ENCODE results near the gene RBMS1. TPM values are rescaled to one million over a fixed set of nuclear protein-coding genes. Genes with fewer than 3 reads are reported as not detected.
"Not testable (repeated sequence)": the region's sequence is repeated elsewhere in the genome, so short reads cannot be mapped to it uniquely, and the experiment has no call there.

The RBMS1 gene
- total RNA-seq, 1 donor from 2014 or later: 42.2 TPM

GRCh38 chr2:160492401-160493226, 993 bp downstream of the RBMS1 start:
- Mint-ChIP-seq H3K9me3 (no peaks in the 10 kb centered on the region), H3K27me3 (ENCODE audit: low read depth) (peaks cover 24% of the 10 kb centered on the region), H3K4me3 (ENCODE audit: low read depth) (peak overlapping the region; percentile 93), H3K36me3 (ENCODE audit: low read depth) (peaks cover 5% of the 10 kb centered on the region), H3K27ac (peak overlapping the region; percentile 91), H3K4me1 (ENCODE audit: low read depth) (peaks cover 49% of the 10 kb centered on the region)
- peak; percentile 39 for DNase-seq (ENCODE audit: low spot score)
- intact Hi-C loops (cut with micrococcal nuclease): loop anchor here (1.0 to 5.0 kb wide), 6 partner anchors 10 to 585 kb away; no protein-coding TSS in a partner anchor

DNA sequence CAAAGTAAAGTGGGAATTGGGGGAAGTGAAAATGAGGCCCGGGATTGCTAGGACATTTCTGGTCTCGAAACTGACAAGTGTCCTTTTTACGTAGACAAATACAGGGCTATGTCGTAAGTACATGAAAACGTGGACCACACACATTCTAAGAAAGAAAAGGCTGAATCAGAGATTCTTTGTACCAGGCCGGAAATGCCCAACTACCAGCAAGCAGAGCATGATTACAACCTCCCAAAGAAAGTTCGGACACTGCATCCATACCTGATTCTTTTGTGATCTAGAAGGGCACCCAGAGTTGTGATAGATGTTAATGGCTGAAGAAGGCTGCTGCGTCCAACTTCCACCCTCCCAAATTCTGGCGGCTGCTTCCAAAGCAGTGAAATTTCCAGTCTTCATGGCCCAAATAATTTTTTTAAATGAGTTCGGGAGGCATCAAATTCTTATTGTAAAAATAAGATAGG, 1.7 kb downstream of the RBMS1 start:
- no peak for DNase-seq (ENCODE audit: low spot score)
- H3K36me3 Mint-ChIP-seq (ENCODE audit: low read depth): peaks cover 5% of the 10 kb centered on the region
- intact Hi-C loops (cut with micrococcal nuclease): loop anchor here (1.0 to 5.0 kb wide), 6 partner anchors 10 to 585 kb away; no protein-coding TSS in a partner anchor
- H3K4me1 Mint-ChIP-seq (ENCODE audit: low read depth): peaks cover 54% of the 10 kb centered on the region
- H3K27ac Mint-ChIP-seq: peak overlapping the region; percentile 91
- H3K27me3 Mint-ChIP-seq (ENCODE audit: low read depth): peaks cover 18% of the 10 kb centered on the region
- H3K4me3 Mint-ChIP-seq (ENCODE audit: low read depth): peak overlapping the region; percentile 93
- no peaks in the 10 kb centered on the region for H3K9me3 Mint-ChIP-seq

GRCh38 chr2:160490733-160491685, 2.6 kb downstream of the RBMS1 start:
- Mint-ChIP-seq H3K36me3 (ENCODE audit: low read depth) (peaks cover 5% of the 10 kb centered on the region), H3K4me3 (ENCODE audit: low read depth) (peak overlapping the region; percentile 93), H3K9me3 (no peaks in the 10 kb centered on the region), H3K27ac (peak overlapping the region; percentile 43), H3K27me3 (ENCODE audit: low read depth) (peaks cover 11% of the 10 kb centered on the region), H3K4me1 (ENCODE audit: low read depth) (peaks cover 58% of the 10 kb centered on the region)
- DNase-seq (ENCODE audit: low spot score): no peak
- intact Hi-C loops (cut with micrococcal nuclease): loop anchor here (5.0 kb wide), 3 partner anchors 159 to 586 kb away; no protein-coding TSS in a partner anchor

- no peak overlapping the region for H3K4me3 Mint-ChIP-seq (ENCODE audit: low read depth)
Observed at GRCh38 chr2:160489111-160489510, 4.5 kb downstream of the RBMS1 start.

DNA sequence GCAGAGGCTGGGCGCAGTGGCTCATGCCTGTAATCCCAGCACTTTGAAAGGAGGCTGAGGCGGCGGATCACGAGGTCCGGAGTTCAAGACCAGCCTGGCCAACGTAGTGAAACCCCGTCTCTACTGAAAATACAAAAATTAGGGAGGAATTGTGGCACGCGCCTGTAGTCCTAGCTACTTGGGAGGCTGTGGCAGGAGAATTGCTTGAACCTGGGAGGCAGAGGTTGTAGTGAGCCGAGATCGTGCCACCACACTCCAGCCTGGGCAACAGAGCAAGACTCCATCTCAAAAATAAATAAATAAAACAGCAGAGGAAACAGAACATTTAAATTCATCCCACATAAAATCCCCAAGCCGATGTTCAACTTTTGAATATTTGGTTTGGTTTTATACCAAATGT, 5.3 kb downstream of the RBMS1 start:
- H3K27me3 Mint-ChIP-seq (ENCODE audit: low read depth); H3K27ac Mint-ChIP-seq; H3K4me3 Mint-ChIP-seq (ENCODE audit: low read depth); DNase-seq (ENCODE audit: low spot score); H3K36me3 Mint-ChIP-seq (ENCODE audit: low read depth); H3K9me3 Mint-ChIP-seq: not testable (repeated sequence)
- intact Hi-C loops (cut with micrococcal nuclease): loop anchor here (2.0 to 5.0 kb wide), 2 partner anchors 15 to 266 kb away; no protein-coding TSS in a partner anchor
- H3K4me1 Mint-ChIP-seq (ENCODE audit: low read depth): peaks cover 65% of the 10 kb centered on the region

More at GRCh38 chr2:160489111-160489510, 4.5 kb downstream of the RBMS1 start:
- no peaks in the 10 kb centered on the region for H3K27me3 Mint-ChIP-seq (ENCODE audit: low read depth)
- H3K4me1 Mint-ChIP-seq (ENCODE audit: low read depth): peaks cover 59% of the 10 kb centered on the region
- no peaks in the 10 kb centered on the region for H3K9me3 Mint-ChIP-seq
- peaks cover 5% of the 10 kb centered on the region for H3K36me3 Mint-ChIP-seq (ENCODE audit: low read depth)
- H3K27ac Mint-ChIP-seq: peak overlapping the region; percentile 49
- intact Hi-C loops (cut with micrococcal nuclease): loop anchor here (2.0 to 5.0 kb wide), 2 partner anchors 16 to 267 kb away; no protein-coding TSS in a partner anchor
- DNase-seq (ENCODE audit: low spot score): no peak

DNA sequence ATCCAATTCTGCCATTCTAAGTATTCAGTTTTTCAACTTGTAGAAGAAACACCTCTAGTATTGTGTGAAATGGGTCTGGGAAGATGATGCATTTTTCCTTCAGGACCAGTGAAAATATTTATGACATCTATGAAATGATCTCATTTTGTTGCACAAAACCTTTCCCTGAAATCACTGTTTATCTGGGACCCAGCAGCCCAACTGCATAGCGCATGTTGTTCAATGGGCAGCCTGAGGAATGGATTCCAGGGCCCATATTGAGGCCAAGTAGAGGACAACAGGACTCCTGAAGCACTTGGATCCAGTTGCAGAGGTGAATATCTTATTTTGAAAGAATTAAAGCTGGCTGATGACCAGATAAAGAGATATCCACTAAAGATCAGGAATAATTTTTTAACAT, 7.3 kb downstream of the RBMS1 start:
- H3K4me3 Mint-ChIP-seq (ENCODE audit: low read depth): no peak overlapping the region
- intact Hi-C loops (cut with micrococcal nuclease): loop anchor here (5.0 kb wide), 1 partner anchor 264 kb away; no protein-coding TSS in a partner anchor
- peaks cover 66% of the 10 kb centered on the region for H3K4me1 Mint-ChIP-seq (ENCODE audit: low read depth)
- DNase-seq (ENCODE audit: low spot score): no peak
- no peak overlapping the region for H3K27ac Mint-ChIP-seq
- no peaks in the 10 kb centered on the region for H3K27me3 Mint-ChIP-seq (ENCODE audit: low read depth)
- no peaks in the 10 kb centered on the region for H3K9me3 Mint-ChIP-seq
- peaks cover 2% of the 10 kb centered on the region for H3K36me3 Mint-ChIP-seq (ENCODE audit: low read depth)

DNA sequence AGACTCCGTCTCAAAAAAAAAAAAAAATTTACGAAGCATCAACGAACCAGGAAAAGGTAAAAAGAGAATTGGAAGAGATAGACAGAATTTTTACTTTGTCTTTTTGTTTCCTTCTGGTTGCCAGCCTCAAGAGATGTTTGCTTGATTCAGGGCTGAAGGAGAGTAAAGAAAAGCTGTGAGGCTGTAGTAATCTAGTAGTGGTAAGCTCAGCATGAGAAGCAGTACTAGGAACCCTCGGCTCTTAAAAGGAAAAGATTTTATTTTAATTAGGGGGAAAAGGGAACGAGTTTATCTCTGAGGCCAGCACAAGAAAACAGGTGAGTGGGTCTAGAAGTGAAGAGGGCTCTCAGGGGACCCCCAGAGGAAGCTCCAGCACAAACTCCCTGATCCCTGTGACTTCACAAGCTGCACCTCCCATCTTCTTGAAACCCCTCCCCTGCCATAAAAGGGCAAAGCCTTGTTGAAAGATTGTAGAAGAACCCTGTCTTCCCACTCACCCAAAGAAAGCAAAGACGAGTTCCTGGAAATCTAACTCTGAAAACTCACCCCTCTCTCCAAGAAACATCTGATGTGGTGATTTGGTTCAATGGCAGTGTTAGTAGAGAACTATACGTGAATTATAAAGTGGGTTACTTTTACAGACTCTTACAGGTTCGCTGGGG, 8.6 kb downstream of the RBMS1 start:
- Mint-ChIP-seq H3K4me3 (ENCODE audit: low read depth) (peak overlapping the region; percentile 40), H3K9me3 (no peaks in the 10 kb centered on the region), H3K27ac (peak overlapping the region; percentile 62), H3K36me3 (ENCODE audit: low read depth) (peaks cover 2% of the 10 kb centered on the region), H3K4me1 (ENCODE audit: low read depth) (peaks cover 59% of the 10 kb centered on the region), H3K27me3 (ENCODE audit: low read depth) (no peaks in the 10 kb centered on the region)
- intact Hi-C loops (cut with micrococcal nuclease): loop anchor here (1.0 to 5.0 kb wide), 3 partner anchors 68 to 263 kb away; no protein-coding TSS in a partner anchor
- no peak for DNase-seq (ENCODE audit: low spot score)

GRCh38 chr2:160482673-160483072, 10.9 kb downstream of the RBMS1 start:
- Mint-ChIP-seq H3K4me1 (ENCODE audit: low read depth) (peaks cover 55% of the 10 kb centered on the region), H3K9me3 (no peaks in the 10 kb centered on the region), H3K27me3 (ENCODE audit: low read depth) (no peaks in the 10 kb centered on the region), H3K36me3 (ENCODE audit: low read depth) (peaks cover 4% of the 10 kb centered on the region), H3K27ac (peak overlapping the region; percentile 63), H3K4me3 (ENCODE audit: low read depth) (no peak overlapping the region)
- intact Hi-C loops (cut with micrococcal nuclease): loop anchor here (1.0 kb wide), 2 partner anchors 10 kb away; no protein-coding TSS in a partner anchor
- peak; percentile 41 for DNase-seq (ENCODE audit: low spot score)

DNA sequence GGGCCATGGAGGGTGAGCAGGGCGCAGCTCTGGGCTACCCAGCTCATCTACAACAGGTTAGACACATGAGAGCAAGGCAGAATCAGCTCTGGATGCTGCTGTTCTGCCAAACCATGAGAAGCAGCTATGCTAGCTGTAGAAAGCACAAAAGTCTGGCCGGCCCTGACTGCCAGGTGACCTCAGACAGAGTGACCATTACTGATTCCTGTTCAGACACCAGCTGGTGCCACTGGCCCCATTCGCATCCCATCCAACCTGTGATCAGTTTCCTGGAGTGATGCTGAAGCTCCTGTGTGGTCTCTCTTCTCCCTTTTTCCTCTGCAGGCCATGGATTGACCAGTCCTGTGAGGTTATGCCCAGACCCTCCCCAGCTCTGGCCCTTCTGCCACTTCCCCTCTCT, 14.3 kb downstream of the RBMS1 start:
- H3K27me3 Mint-ChIP-seq (ENCODE audit: low read depth): no peaks in the 10 kb centered on the region
- no peak overlapping the region for H3K4me3 Mint-ChIP-seq (ENCODE audit: low read depth)
- intact Hi-C loops (cut with micrococcal nuclease): no loop called here
- no peak overlapping the region for H3K27ac Mint-ChIP-seq
- no peak for DNase-seq (ENCODE audit: low spot score)
- H3K9me3 Mint-ChIP-seq: no peaks in the 10 kb centered on the region
- peaks cover 8% of the 10 kb centered on the region for H3K36me3 Mint-ChIP-seq (ENCODE audit: low read depth)
- peaks cover 44% of the 10 kb centered on the region for H3K4me1 Mint-ChIP-seq (ENCODE audit: low read depth)

DNA sequence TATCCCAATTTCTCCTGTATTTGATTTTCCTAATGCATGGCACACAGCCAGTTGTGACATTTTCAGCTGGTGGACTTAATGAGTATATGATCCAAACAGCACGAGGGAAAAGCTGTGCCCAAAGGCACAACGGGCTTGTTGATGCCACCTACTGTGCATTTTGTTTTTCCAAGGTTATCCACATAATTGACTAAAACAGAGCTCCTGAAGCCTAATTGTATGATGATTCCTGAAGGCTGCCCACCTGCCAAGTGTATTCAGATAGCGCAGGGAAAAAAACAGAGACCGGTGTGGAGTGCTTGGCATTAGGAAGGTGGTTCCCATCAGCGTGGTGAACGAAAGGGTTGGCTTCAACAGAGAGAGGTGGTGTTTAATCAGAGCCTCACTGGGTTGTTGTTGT, 14.9 kb downstream of the RBMS1 start:
- H3K27ac Mint-ChIP-seq: no peak overlapping the region
- peaks cover 43% of the 10 kb centered on the region for H3K4me1 Mint-ChIP-seq (ENCODE audit: low read depth)
- peaks cover 8% of the 10 kb centered on the region for H3K36me3 Mint-ChIP-seq (ENCODE audit: low read depth)
- no peak for DNase-seq (ENCODE audit: low spot score)
- intact Hi-C loops (cut with micrococcal nuclease): no loop called here
- H3K4me3 Mint-ChIP-seq (ENCODE audit: low read depth): no peak overlapping the region
- H3K9me3 Mint-ChIP-seq: no peaks in the 10 kb centered on the region
- no peaks in the 10 kb centered on the region for H3K27me3 Mint-ChIP-seq (ENCODE audit: low read depth)

DNA sequence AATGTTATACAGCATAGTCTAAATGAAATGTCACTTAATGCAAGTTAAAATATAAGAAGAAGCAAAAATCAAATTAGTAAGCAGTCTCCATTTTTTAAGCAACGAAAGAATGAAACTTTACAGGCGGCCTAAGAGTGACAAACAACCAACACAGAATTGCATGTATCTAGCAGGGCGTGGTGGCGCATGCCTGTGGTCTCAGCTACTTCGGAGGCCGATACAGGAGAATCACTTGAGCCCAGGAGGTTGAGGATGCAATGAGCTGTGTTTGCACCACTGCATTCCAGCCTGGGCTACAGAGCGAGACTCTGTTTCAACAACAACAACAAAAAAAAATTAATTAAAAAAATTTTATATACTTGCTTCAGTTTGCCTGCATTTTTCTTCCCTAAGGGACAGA, 16.6 kb downstream of the RBMS1 start:
- intact Hi-C loops (cut with micrococcal nuclease): no loop called here
- no peak overlapping the region for H3K4me3 Mint-ChIP-seq (ENCODE audit: low read depth)
- H3K9me3 Mint-ChIP-seq: no peaks in the 10 kb centered on the region
- no peaks in the 10 kb centered on the region for H3K27me3 Mint-ChIP-seq (ENCODE audit: low read depth)
- no peak for DNase-seq (ENCODE audit: low spot score)
- H3K36me3 Mint-ChIP-seq (ENCODE audit: low read depth): peaks cover 8% of the 10 kb centered on the region
- no peak overlapping the region for H3K27ac Mint-ChIP-seq
- H3K4me1 Mint-ChIP-seq (ENCODE audit: low read depth): peaks cover 47% of the 10 kb centered on the region
